Neuron (in vitro differentiated cells): ENCODE data around the gene STAC3.

Source experiments
- H2AFZ ChIP-seq: one replicate; pipeline ENCODE4 v1.6.1; 2013; ENCODE audit warnings: low read depth, mild to moderate bottlenecking, inconsistent platforms, low read length, moderate library complexity
- H3K27me3 ChIP-seq: one replicate; pipeline ENCODE4 v1.6.1; 2013; ENCODE audit warnings: low read length; ENCODE audit not compliant: insufficient read depth
- H3K36me3 ChIP-seq: one replicate; pipeline ENCODE4 v1.6.1; 2013; ENCODE audit warnings: low read length; ENCODE audit not compliant: insufficient read depth
- H3K4me1 ChIP-seq: one replicate; pipeline ENCODE4 v1.6.1; 2013; ENCODE audit warnings: low read length; ENCODE audit not compliant: insufficient read depth
- H3K4me3 ChIP-seq: 2 replicates; pipeline ENCODE4 v1.5.1; 2013; ENCODE audit warnings: mild to moderate bottlenecking, low read length, moderate library complexity
- H3K9me3 ChIP-seq: one replicate; pipeline ENCODE4 v1.6.1; 2013; ENCODE audit warnings: low read length

STAC3 gene

GRCh38 chr12:57201631-57202030 is 49.4 kb downstream of the STAC3 start:
- H2AFZ ChIP-seq: no peak overlapping the region
- H3K4me3 ChIP-seq: no peak overlapping the region
- no peaks in the 10 kb centered on the region for H3K27me3 ChIP-seq
- peaks cover 97% of the 10 kb centered on the region for H3K36me3 ChIP-seq
- H3K4me1 ChIP-seq: no peaks in the 10 kb centered on the region
- H3K9me3 ChIP-seq: no peaks in the 10 kb centered on the region

- no peaks in the 10 kb centered on the region for H3K9me3 ChIP-seq
- peaks cover 97% of the 10 kb centered on the region for H3K36me3 ChIP-seq
- no peak overlapping the region for H3K4me3 ChIP-seq
- no peaks in the 10 kb centered on the region for H3K27me3 ChIP-seq
- no peak overlapping the region for H2AFZ ChIP-seq
- H3K4me1 ChIP-seq: no peaks in the 10 kb centered on the region
Observed at GRCh38 chr12:57201219-57201618, 49.8 kb downstream of the STAC3 start.

DNA sequence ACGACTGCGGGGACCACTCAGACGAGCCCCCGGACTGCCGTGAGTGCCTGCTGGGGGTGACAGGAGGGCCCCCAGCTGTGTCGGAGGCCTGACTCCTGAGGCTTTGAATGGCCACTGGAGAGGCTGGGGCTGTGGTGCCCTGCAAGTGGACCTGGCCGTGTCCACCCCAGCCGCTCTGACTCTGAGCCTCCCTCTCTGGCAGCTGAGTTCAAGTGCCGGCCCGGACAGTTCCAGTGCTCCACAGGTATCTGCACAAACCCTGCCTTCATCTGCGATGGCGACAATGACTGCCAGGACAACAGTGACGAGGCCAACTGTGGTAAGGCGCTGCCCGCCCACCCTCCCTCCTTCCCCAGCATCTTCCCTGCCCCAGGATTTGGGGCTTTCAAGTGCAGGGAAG is 50.5 kb downstream of the STAC3 start:
- Histone ChIP-seq H3K27me3 (no peaks in the 10 kb centered on the region), H3K4me3 (no peak overlapping the region), H3K4me1 (no peaks in the 10 kb centered on the region), H2AFZ (no peak overlapping the region), H3K36me3 (peaks cover 97% of the 10 kb centered on the region), H3K9me3 (no peaks in the 10 kb centered on the region)

- H3K4me1 ChIP-seq: no peaks in the 10 kb centered on the region
- H3K36me3 ChIP-seq: peaks cover 97% of the 10 kb centered on the region
- H3K9me3 ChIP-seq: no peaks in the 10 kb centered on the region
- H3K27me3 ChIP-seq: no peaks in the 10 kb centered on the region
- H3K4me3 ChIP-seq: no peak overlapping the region
- H2AFZ ChIP-seq: no peak overlapping the region
Observed at GRCh38 chr12:57199191-57199590, 51.8 kb downstream of the STAC3 start.

DNA sequence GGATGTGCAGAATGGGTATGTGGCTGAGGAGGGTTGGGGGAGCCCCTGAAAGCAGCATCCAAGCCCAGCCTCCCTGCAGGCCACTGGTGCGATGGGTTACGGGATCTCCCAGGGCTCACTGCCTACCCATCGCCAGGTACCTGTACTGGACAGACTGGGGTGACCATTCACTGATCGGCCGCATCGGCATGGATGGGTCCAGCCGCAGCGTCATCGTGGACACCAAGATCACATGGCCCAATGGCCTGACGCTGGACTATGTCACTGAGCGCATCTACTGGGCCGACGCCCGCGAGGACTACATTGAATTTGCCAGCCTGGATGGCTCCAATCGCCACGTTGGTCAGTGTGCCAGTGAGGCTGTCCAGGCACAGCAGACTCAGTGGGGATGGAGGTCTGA is 52.7 kb downstream of the STAC3 start:
- H3K9me3 ChIP-seq: no peaks in the 10 kb centered on the region
- peaks cover 97% of the 10 kb centered on the region for H3K36me3 ChIP-seq
- H3K27me3 ChIP-seq: no peaks in the 10 kb centered on the region
- no peaks in the 10 kb centered on the region for H3K4me1 ChIP-seq
- no peak overlapping the region for H2AFZ ChIP-seq
- no peak overlapping the region for H3K4me3 ChIP-seq

GRCh38 chr12:57196956-57197355 is 54.0 kb downstream of the STAC3 start:
- H3K9me3 ChIP-seq: no peaks in the 10 kb centered on the region
- H3K4me3 ChIP-seq: no peak overlapping the region
- no peaks in the 10 kb centered on the region for H3K4me1 ChIP-seq
- peaks cover 97% of the 10 kb centered on the region for H3K36me3 ChIP-seq
- H3K27me3 ChIP-seq: no peaks in the 10 kb centered on the region
- H2AFZ ChIP-seq: no peak overlapping the region

DNA sequence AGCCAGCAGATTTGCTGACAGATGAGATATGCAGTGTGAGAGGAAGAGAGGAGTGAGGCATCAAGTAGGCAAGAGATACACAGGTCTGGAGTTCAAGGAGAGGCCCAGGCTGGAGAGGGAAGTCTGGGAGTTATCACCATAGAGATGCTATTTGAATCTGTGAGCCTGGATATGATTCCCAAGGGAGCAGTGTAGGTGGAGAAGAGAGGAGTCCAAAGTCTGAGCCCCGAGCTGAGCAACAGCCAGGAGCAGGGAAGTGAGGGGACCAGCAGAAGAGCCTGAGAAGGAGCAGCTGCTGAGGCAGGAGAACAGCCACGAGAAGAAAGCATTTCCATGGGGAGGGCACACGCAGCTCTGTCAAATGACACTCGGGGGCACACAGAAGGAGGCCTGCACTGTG is 54.5 kb downstream of the STAC3 start:
- H3K4me1 ChIP-seq: no peaks in the 10 kb centered on the region
- no peaks in the 10 kb centered on the region for H3K9me3 ChIP-seq
- peaks cover 97% of the 10 kb centered on the region for H3K36me3 ChIP-seq
- no peak overlapping the region for H2AFZ ChIP-seq
- no peak overlapping the region for H3K4me3 ChIP-seq
- H3K27me3 ChIP-seq: no peaks in the 10 kb centered on the region

DNA sequence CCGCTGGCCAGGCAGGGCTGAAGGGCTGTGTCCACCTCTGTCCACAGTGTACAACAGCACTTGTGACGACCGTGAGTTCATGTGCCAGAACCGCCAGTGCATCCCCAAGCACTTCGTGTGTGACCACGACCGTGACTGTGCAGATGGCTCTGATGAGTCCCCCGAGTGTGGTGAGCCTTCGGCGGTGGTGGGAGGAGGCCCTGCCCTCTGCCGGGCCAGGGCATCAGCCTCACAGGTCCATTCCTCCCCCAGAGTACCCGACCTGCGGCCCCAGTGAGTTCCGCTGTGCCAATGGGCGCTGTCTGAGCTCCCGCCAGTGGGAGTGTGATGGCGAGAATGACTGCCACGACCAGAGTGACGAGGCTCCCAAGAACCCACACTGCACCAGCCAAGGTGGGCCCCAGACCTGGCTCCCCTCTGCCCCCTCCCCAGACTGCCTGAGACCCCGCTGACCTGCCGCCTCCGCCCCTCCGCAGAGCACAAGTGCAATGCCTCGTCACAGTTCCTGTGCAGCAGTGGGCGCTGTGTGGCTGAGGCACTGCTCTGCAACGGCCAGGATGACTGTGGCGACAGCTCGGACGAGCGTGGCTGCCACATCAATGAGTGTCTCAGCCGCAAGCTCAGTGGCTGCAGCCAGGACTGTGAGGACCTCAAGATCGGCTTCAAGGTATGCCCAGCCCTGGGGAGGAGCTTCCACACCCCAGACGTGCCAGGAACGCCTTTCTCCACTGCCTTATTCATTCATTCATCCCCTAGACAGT is 55.2 kb downstream of the STAC3 start:
- H2AFZ ChIP-seq: no peak overlapping the region
- H3K4me3 ChIP-seq: no peak overlapping the region
- no peaks in the 10 kb centered on the region for H3K4me1 ChIP-seq
- no peaks in the 10 kb centered on the region for H3K9me3 ChIP-seq
- H3K36me3 ChIP-seq: peaks cover 97% of the 10 kb centered on the region
- H3K27me3 ChIP-seq: no peaks in the 10 kb centered on the region

GRCh38 chr12:57195186-57195585 is 55.8 kb downstream of the STAC3 start:
- H2AFZ ChIP-seq: no peak overlapping the region
- H3K27me3 ChIP-seq: no peaks in the 10 kb centered on the region
- no peak overlapping the region for H3K4me3 ChIP-seq
- no peaks in the 10 kb centered on the region for H3K4me1 ChIP-seq
- peaks cover 99% of the 10 kb centered on the region for H3K36me3 ChIP-seq
- no peaks in the 10 kb centered on the region for H3K9me3 ChIP-seq

GRCh38 chr12:57194253-57194652 is 56.7 kb downstream of the STAC3 start:
- Histone ChIP-seq H2AFZ (no peak overlapping the region), H3K36me3 (peaks cover 98% of the 10 kb centered on the region), H3K27me3 (no peaks in the 10 kb centered on the region), H3K9me3 (no peaks in the 10 kb centered on the region), H3K4me1 (no peaks in the 10 kb centered on the region), H3K4me3 (no peak overlapping the region)

GRCh38 chr12:57193706-57194245 is 57.2 kb downstream of the STAC3 start:
- Histone ChIP-seq H3K4me3 (no peak overlapping the region), H2AFZ (no peak overlapping the region), H3K4me1 (no peaks in the 10 kb centered on the region), H3K9me3 (no peaks in the 10 kb centered on the region), H3K27me3 (no peaks in the 10 kb centered on the region), H3K36me3 (peaks cover 98% of the 10 kb centered on the region)
